Transverse colon (tissue), 4 donors: ENCODE data around the gene SERPINA1.

Experiments used
- POLR2A ChIP-seq: fragments of 450-650 bp; IDR thresholded peaks from one replicate; pipeline ENCODE4 v1.6.1; 2016; ENCODE audit warnings: antibody characterized with exemption, mild to moderate bottlenecking, moderate library complexity
- POLR2AphosphoS5 ChIP-seq, 3 donors: sonication (generic); formaldehyde crosslinking; IDR thresholded peaks; one replicate each; pipeline ENCODE4 v1.6.1; 2016; ENCODE audit warnings: antibody characterized with exemption in 3 of 3
- TF ChIP-seq, protein P1 (sequence below), 5 experiments: fragments of 200-600 bp in 3 of 5; fragments of 450-650 bp in 2 of 5; sonication (generic) in 3 of 5; IDR thresholded peaks; 1 replicate in 2 of 5; 2 replicates in 3 of 5; pipeline ENCODE4 v1.5.1; 2016 to 2017; ENCODE audit warnings: antibody characterized with exemption in 5 of 5, inconsistent platforms in 3 of 5, mild to moderate bottlenecking in 2 of 5, moderate library complexity in 1 of 5

DNA sequence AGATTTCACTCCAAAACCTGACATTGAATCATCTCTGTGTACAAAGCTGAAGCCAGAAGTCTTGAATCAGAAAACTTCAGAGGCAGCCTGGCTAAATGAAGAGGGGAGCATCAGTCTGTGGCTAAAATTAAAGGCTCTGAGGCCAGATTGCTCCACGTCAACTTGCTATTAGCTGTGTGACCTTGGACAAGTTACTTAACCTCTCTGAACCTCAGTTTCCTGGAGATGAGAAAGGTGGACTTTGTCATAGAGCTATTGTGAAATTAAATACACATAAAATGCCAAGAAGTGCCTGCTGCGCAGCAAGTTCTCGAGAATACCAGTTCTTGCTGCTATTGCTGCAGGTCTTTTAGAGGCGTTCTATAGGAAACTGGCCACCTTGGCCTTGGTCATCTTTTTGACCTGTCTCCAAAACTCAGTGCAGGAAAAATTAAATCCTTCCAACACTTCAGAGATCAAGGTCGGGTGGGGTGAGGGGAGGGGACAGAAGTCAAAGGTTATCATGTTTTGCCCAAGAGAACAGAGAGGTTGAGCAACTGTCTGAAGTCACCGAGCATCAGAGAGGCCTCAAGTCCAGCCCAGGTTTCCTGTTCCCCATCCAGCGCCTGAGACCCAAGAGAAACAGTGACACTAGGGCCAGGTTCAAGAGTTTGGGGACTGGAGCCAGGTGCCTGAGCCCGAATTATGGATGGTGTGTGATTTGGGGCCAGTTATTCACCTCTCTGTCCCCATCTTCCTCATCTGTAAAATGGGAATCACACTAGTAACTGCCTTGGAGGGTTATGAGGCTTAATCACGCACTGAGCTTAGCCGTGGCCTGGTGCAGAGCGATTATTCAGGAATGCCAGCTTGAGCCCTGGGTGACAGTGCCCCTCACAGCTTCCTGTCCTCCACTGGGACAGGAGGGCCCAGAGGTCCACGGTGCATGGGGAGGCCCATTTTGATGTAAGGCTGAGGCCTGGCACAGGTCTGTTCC is 1.1 kb downstream of the SERPINA1 start:
- TF ChIP-seq, protein P1, sequence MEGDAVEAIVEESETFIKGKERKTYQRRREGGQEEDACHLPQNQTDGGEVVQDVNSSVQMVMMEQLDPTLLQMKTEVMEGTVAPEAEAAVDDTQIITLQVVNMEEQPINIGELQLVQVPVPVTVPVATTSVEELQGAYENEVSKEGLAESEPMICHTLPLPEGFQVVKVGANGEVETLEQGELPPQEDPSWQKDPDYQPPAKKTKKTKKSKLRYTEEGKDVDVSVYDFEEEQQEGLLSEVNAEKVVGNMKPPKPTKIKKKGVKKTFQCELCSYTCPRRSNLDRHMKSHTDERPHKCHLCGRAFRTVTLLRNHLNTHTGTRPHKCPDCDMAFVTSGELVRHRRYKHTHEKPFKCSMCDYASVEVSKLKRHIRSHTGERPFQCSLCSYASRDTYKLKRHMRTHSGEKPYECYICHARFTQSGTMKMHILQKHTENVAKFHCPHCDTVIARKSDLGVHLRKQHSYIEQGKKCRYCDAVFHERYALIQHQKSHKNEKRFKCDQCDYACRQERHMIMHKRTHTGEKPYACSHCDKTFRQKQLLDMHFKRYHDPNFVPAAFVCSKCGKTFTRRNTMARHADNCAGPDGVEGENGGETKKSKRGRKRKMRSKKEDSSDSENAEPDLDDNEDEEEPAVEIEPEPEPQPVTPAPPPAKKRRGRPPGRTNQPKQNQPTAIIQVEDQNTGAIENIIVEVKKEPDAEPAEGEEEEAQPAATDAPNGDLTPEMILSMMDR (IDR thresholded peaks at IDR 0.05), result no peak
- TF ChIP-seq POLR2AphosphoS5 (IDR thresholded peaks at IDR 0.05) (no peak), POLR2A (no peak)
